GM19193 (cell line): ENCODE measurements around the gene RAD51C.
A peak's percentile ranks its signal among the peaks of the same experiment; 100 is the strongest.

Experiments
- POLR2A ChIP-seq: IDR thresholded peaks from 4 replicates; pipeline ENCODE4 v1.6.1; 2011; ENCODE audit not compliant: insufficient read depth, insufficient read length; ENCODE audit errors: extremely low read depth

Gene RAD51C

DNA sequence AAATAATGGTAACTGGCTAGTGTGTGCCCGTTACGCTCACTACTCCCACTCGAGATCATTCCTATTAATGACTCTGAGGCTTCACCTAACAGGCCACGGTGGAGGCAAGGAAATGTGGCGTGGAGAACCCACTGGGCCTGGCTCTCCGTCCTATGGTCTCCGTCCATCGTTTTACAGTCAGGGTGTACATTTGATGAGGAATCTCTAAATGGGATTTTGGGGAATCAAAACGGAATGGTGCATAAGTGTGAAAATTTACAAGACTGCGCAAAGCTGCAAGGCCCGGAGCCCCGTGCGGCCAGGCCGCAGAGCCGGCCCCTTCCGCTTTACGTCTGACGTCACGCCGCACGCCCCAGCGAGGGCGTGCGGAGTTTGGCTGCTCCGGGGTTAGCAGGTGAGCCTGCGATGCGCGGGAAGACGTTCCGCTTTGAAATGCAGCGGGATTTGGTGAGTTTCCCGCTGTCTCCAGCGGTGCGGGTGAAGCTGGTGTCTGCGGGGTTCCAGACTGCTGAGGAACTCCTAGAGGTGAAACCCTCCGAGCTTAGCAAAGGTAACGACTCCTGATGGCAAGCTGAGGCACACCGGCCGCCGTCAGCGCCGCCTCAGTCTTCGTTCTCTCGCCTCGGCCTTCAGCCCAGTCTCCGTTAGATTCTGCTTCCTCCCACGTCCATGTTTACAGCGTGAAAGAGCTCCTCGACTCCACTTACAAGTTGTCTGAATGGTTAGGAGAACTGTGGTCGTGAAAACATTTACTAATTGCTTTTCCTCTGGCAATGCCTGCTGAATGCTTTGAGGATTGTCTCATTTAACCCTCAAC, at the start of gene RAD51C:
TSS of gene RAD51C (plus strand) at position 364 of the 817 bp plus-strand sequence. CDS start at position 406, 42 bp downstream.
- TF ChIP-seq POLR2A = peak; percentile 93

- no peak for TF ChIP-seq POLR2A
Observed at GRCh38 chr17:58643147-58643546, 49.3 kb upstream of the RAD51C start.

GRCh38 chr17:58648236-58648635, 44.2 kb upstream of the RAD51C start:
- TF ChIP-seq POLR2A = no peak

DNA sequence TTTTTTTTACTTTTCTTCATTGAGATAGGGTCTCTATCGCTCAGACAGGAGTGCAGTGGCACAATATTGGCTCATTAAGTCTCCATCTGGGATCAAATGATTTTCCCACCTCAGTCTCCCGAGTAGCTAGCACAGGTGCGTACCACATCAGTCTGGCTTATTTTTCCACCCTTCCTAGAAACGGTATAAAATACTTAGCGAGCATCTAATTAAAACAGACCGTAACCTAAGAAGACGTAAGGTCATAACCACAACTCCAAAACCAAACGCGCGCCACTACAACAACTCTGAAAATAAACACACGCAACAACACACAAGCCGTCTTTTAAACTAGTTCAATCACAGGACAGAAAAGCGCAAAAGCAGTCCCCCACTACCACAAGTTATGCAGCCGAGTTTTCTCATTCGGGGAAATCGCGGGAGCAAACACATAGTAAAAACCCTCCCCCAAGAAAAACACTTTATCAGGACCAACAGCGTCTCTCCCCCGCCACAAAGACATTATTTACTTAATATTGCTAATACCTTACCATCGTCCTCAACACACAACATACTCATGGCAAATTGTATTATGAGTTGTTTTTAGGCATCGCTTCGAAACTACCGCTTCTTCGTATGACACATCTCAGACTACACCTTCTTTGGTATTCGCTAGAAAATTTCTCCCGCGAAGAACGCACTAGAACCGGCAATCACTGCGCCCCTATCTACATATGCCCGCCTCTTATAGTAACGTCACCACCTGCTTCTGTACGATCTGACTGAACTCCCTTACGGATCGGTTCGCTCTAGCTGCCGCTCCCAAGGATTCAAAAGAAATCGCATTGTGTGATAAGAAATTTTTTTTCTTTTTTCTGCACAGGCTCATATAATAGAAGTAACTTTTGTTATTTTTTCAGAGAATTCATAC, 33.3 kb upstream of the RAD51C start:
- peak; percentile 99 for TF ChIP-seq POLR2A

DNA sequence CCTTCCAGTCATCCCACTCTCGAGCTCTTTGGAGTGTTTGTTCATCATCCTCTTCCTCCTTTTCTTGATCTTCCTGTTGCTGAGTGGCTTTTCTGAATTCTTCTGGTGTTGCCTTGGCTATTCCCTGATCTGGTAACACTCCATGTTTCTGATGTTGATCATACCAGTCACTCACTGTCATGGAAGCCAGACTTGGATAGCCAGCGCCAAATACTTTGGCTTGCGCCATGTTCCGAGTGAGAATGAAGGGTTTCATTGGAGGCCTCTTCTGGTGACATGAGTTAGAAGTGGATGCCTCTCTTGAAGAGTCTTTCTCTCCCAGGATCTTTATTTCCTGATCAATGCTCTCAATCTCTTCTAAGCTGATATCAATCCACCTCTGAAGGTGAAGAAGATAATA, 31.8 kb upstream of the RAD51C start:
- TF ChIP-seq POLR2A = no peak

GRCh38 chr17:58661499-58661898, 30.9 kb upstream of the RAD51C start:
- TF ChIP-seq POLR2A = no peak

DNA sequence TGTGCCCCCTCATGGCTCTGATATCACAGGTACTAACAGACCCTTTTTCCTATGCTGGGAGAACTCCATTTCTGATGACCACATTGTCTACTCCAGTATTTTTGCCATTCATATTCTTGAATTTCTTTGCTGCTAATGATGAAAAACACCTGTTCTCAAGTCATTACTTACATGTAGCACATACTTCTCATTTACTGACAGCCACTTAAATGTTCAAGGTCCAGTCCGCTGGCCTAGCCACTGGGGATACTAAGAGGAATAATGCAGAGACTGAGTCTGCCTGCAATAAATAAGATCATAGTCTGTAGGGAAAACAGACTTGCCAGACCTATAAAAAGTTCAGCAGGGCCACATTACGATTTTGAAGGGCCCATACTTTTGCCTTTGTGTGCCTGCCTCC, 28.1 kb upstream of the RAD51C start:
- no peak for TF ChIP-seq POLR2A

- no peak for TF ChIP-seq POLR2A
Observed at GRCh38 chr17:58665946-58666857, 26.2 kb upstream of the RAD51C start.

GRCh38 chr17:58666858-58667267, 25.5 kb upstream of the RAD51C start:
- TF ChIP-seq POLR2A = no peak

DNA sequence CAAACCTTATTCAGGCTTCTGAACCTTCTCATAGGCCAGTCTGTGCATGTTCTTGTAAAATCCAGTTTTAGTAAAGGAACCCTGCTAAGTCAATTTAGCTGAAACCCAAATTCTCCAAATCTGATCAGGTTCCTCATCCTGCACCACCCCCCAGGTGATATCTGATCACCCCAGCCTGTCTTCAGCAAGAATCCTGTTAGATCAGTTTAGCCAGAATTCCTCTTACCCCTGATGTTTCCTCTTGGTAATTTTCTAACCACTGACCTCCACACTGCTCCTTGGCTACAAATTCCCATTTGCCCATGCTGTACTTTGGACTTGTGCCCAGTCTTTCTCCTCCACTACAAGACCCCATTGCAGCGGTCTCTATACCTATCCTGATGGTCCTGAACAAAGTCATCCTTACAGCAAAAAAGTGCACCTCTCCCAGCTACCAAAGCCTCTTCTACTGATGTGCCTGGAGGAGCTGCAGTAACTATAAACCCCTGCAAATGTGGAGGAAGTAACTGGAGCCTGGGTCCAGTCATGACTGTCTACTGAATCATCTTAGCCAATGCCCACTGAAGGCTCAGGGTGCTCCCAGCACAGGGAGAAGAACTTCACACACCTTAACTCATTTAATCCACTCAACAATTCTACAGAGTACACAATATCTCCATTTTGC, 24.3 kb upstream of the RAD51C start:
- TF ChIP-seq POLR2A = no peak

DNA sequence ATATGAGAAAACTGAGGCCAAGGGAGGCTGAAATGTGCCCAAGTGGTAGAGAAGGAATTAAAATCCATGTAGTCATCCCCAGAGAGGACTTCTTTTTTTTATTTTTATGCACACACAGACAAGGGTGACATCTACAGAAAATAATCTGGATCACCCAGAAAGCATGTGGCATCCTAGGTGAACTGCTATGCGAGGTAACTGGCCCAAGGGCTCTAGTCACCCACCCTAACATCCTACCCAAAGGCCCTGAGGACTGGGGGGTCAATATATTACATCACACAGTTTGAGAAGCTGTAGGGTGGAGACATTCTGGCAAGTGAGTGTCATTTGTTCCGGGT, 23.8 kb upstream of the RAD51C start:
- no peak for TF ChIP-seq POLR2A

GRCh38 chr17:58669853-58670252, 22.5 kb upstream of the RAD51C start:
- no peak for TF ChIP-seq POLR2A

- TF ChIP-seq POLR2A = no peak
Observed at GRCh38 chr17:58671969-58672368, 20.4 kb upstream of the RAD51C start.

DNA sequence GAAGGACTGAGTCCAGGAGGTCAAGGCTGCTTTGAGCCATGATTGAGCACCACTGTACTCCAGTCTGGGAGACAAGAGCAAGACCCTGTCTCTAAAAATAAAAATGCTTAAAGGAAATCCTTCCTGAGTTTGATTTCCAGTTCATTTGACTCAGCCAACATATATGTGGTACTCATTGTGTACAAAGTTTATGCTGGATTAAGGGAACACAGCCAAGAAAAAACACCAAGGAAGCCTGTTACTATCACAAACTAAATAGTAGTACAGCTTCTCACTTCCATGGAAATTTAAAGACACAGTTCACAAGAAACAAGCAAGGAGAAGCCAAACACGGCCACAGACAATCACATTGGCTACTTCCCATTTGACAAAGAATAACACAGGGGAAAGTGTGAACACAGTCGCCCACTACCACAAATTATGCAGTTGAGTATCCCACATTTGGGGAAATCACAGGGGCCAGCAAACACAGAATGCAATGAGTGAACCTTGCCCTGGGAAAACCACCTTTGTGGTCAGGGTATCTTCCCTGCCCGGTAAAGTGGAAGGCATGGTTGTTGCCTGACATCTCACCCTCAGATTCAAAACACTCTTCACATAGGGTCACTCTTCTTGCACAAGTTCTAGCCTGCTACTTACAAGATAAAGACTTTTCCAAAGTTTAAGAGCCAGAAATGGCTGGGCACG, 15.1 kb upstream of the RAD51C start:
- TF ChIP-seq POLR2A = no peak
